Activated T-cell treated with anti-CD3 and anti-CD28 coated beads, Interleukin-2, amount 50 U/mL, for 1 hour (primary cell): ENCODE data around the gene BNC2.

Source experiments
- DNase-seq: peaks from one replicate; pipeline ENCODE4 v3.0.0-alpha.2; 2020

The BNC2 gene

GRCh38 chr9:16811987-16812685 is 58.3 kb downstream of the BNC2 start:
- no peak for DNase-seq

- DNase-seq: no peak
These were observed 60.4 kb downstream of the BNC2 start for GRCh38 chr9:16809912-16810610.

- no peak for DNase-seq
These were observed 63.8 kb downstream of the BNC2 start for GRCh38 chr9:16806674-16807073.

GRCh38 chr9:16803648-16804047 is 66.8 kb downstream of the BNC2 start:
- no peak for DNase-seq

- no peak for DNase-seq
These were observed 68.5 kb downstream of the BNC2 start for GRCh38 chr9:16801871-16802466.

GRCh38 chr9:16796304-16796825 is 74.1 kb downstream of the BNC2 start:
- DNase-seq: no peak

- DNase-seq: no peak
These were observed 75.4 kb downstream of the BNC2 start for GRCh38 chr9:16794871-16795639.

GRCh38 chr9:16794103-16794502 is 76.4 kb downstream of the BNC2 start:
- DNase-seq: no peak

- no peak for DNase-seq
These were observed 82.7 kb downstream of the BNC2 start for GRCh38 chr9:16787724-16788123.

- DNase-seq: no peak
These were observed 86.5 kb downstream of the BNC2 start for GRCh38 chr9:16784002-16784401.

- DNase-seq: no peak
These were observed 88.0 kb downstream of the BNC2 start for GRCh38 chr9:16782490-16782889.

- no peak for DNase-seq
These were observed 95.1 kb downstream of the BNC2 start for GRCh38 chr9:16775330-16775729.

- no peak for DNase-seq
These were observed 96.9 kb downstream of the BNC2 start for GRCh38 chr9:16773617-16774016.

- DNase-seq: no peak
These were observed 97.4 kb downstream of the BNC2 start for GRCh38 chr9:16773116-16773515.

- no peak for DNase-seq
These were observed 99.1 kb downstream of the BNC2 start for GRCh38 chr9:16771356-16771755.

- DNase-seq: no peak
These were observed 101.2 kb downstream of the BNC2 start for GRCh38 chr9:16769291-16769690.

GRCh38 chr9:16768816-16769215 is 101.7 kb downstream of the BNC2 start:
- DNase-seq: no peak

- DNase-seq: no peak
These were observed 103.1 kb downstream of the BNC2 start for GRCh38 chr9:16767366-16767765.

- DNase-seq: no peak
These were observed 106.5 kb downstream of the BNC2 start for GRCh38 chr9:16763946-16764345.

GRCh38 chr9:16755467-16756160 is 114.9 kb downstream of the BNC2 start:
- DNase-seq: no peak

GRCh38 chr9:16754662-16755061 is 115.8 kb downstream of the BNC2 start:
- DNase-seq: no peak

- DNase-seq: no peak
These were observed 117.2 kb downstream of the BNC2 start for GRCh38 chr9:16753256-16753655.

- DNase-seq: no peak
These were observed 117.9 kb downstream of the BNC2 start for GRCh38 chr9:16752601-16753000.
